Measurements from ENCODE around the gene HNRNPC.

The HNRNPC gene

GRCh38 chr14:21211509-21211908 is 57.7 kb downstream of the HNRNPC start:
- no peak for DNase-seq (ENCODE audit: low read depth, low spot score)

GRCh38 chr14:21210023-21210422 is 59.2 kb downstream of the HNRNPC start:
- no peak for DNase-seq (ENCODE audit: low read depth, low spot score)

GRCh38 chr14:21209185-21209584 is 60.1 kb downstream of the HNRNPC start:
- no peak for DNase-seq (ENCODE audit: low read depth, low spot score)

- DNase-seq (ENCODE audit: low read depth, low spot score): no peak
Measured at GRCh38 chr14:21208554-21208953, 60.7 kb downstream of the HNRNPC start.

- no peak for DNase-seq (ENCODE audit: low read depth, low spot score)
Measured at GRCh38 chr14:21206753-21207684, 62.2 kb downstream of the HNRNPC start.

- no peak for DNase-seq (ENCODE audit: low read depth, low spot score)
Measured at GRCh38 chr14:21205678-21206581, 63.3 kb downstream of the HNRNPC start.

GRCh38 chr14:21205026-21205677 is 64.1 kb downstream of the HNRNPC start:
- no peak for DNase-seq (ENCODE audit: low read depth, low spot score)

GRCh38 chr14:21204167-21205025 is 64.8 kb downstream of the HNRNPC start:
- no peak for DNase-seq (ENCODE audit: low read depth, low spot score)

GRCh38 chr14:21203470-21204166 is 65.6 kb downstream of the HNRNPC start:
- no peak for DNase-seq (ENCODE audit: low read depth, low spot score)

GRCh38 chr14:21202463-21203358 is 66.5 kb downstream of the HNRNPC start:
- no peak for DNase-seq (ENCODE audit: low read depth, low spot score)

- DNase-seq (ENCODE audit: low read depth, low spot score): no peak
Measured at GRCh38 chr14:21201732-21202462, 67.3 kb downstream of the HNRNPC start.

GRCh38 chr14:21200752-21201461 is 68.3 kb downstream of the HNRNPC start:
- no peak for DNase-seq (ENCODE audit: low read depth, low spot score)

- no peak for DNase-seq (ENCODE audit: low read depth, low spot score)
Measured at GRCh38 chr14:21199611-21200560, 69.4 kb downstream of the HNRNPC start.

- no peak for DNase-seq (ENCODE audit: low read depth, low spot score)
Measured at GRCh38 chr14:21197418-21198205, 71.6 kb downstream of the HNRNPC start.

GRCh38 chr14:21194597-21194996 is 74.6 kb downstream of the HNRNPC start:
- DNase-seq (ENCODE audit: low read depth, low spot score): no peak

Measured in smooth muscle cell of the brain vasculature (primary cell).